Thymus (tissue), 11 donors: Measurements from ENCODE around the gene EEFSEC. TPM values are rescaled to one million over a fixed set of nuclear protein-coding genes. Genes with fewer than 3 reads are reported as not detected.

ENCODE experiments used
- DNase-seq, 9 donors: peaks; one replicate each; pipeline ENCODE4 v3.0.0-alpha.2; 2013; ENCODE audit warnings: low spot score in 9 of 9, low read depth in 6 of 9, missing footprints in 1 of 9
- H3K27ac ChIP-seq, 2 donors: one replicate each; pipeline ENCODE4 v1.5.1; 2013; ENCODE audit warnings: control low read depth in 1 of 2, low read depth in 1 of 2, low read length in 1 of 2, mild to moderate bottlenecking in 1 of 2, moderate library complexity in 1 of 2
- H3K27me3 ChIP-seq, 2 donors: one replicate each; pipeline ENCODE4 v1.5.1; 2013; ENCODE audit warnings: low read length in 1 of 2; ENCODE audit not compliant: control insufficient read depth in 2 of 2, insufficient read depth in 1 of 2
- H3K36me3 ChIP-seq, 2 donors: one replicate each; pipeline ENCODE4 v1.5.1; 2013; ENCODE audit warnings: low read length in 1 of 2, mild to moderate bottlenecking in 1 of 2, moderate library complexity in 1 of 2; ENCODE audit not compliant: control insufficient read depth in 2 of 2, insufficient read depth in 2 of 2
- H3K4me1 ChIP-seq, 2 donors: one replicate each; pipeline ENCODE4 v1.5.1; 2013; ENCODE audit warnings: low read length in 2 of 2; ENCODE audit not compliant: control insufficient read depth in 2 of 2, insufficient read depth in 2 of 2
- H3K4me3 ChIP-seq, 2 donors: one replicate each; pipeline ENCODE4 v1.5.1; 2013; ENCODE audit warnings: low read length in 2 of 2, control low read depth in 1 of 2, mild to moderate bottlenecking in 1 of 2
- H3K9me3 ChIP-seq, 2 donors: one replicate each; pipeline ENCODE4 v1.5.1; 2013; ENCODE audit warnings: low read length in 1 of 2, mild to moderate bottlenecking in 1 of 2; ENCODE audit not compliant: control insufficient read depth in 2 of 2, insufficient read depth in 1 of 2
- WGBS: extraction: QIAGEN DNeasy Blood & Tissue Kit; methylation state at CpG from one replicate; pipeline ENCODE4 v1.1.7; 2013; 5-methylcytosine and 5-hydroxymethylcytosine counted together
- polyA plus RNA-seq: library from polyadenylated mRNA; stranded (reverse); fragments of 200-250 nt; gene quantifications from one replicate; pipeline ENCODE4 v1.2.3, GENCODE V29; 2013
- total RNA-seq: library from RNA; stranded (reverse); fragments of 120-200 nt; gene quantifications from one replicate; pipeline ENCODE4 v1.2.4, GENCODE V29; 2013
- donor health status: healthy.

The EEFSEC gene
- total and polyA plus RNA-seq, 2 donors = 6.5 to 13.1 TPM

- H3K27me3 ChIP-seq = no peaks in the 10 kb centered on the region
- H3K9me3 ChIP-seq = no peaks in the 10 kb centered on the region
- no peak overlapping the region for H3K27ac ChIP-seq
- no peak for DNase-seq
- 99% methylated on average over 9 of the region's 9 CpGs for WGBS
- H3K4me1 ChIP-seq = no peaks in the 10 kb centered on the region
- peaks cover 0 to 4% of the 10 kb centered on the region in 2 donors for H3K36me3 ChIP-seq
- no peak overlapping the region for H3K4me3 ChIP-seq
These were observed 235.7 kb downstream of the EEFSEC start for GRCh38 chr3:128388932-128389331.

- peaks cover 0 to 4% of the 10 kb centered on the region in 2 donors for H3K36me3 ChIP-seq
- H3K4me3 ChIP-seq = no peak overlapping the region
- 96% methylated on average over 9 of the region's 9 CpGs for WGBS
- H3K27ac ChIP-seq = no peak overlapping the region
- DNase-seq = no peak
- H3K9me3 ChIP-seq = no peaks in the 10 kb centered on the region
- no peaks in the 10 kb centered on the region for H3K27me3 ChIP-seq
- peaks cover 0 to 2% of the 10 kb centered on the region in 2 donors for H3K4me1 ChIP-seq
These were observed 237.6 kb downstream of the EEFSEC start for GRCh38 chr3:128390867-128391266.

- peaks cover 0 to 2% of the 10 kb centered on the region in 2 donors for H3K4me1 ChIP-seq
- no peak for DNase-seq
- H3K36me3 ChIP-seq = no peaks in the 10 kb centered on the region
- 97% methylated on average over 7 of the region's 7 CpGs for WGBS
- H3K27me3 ChIP-seq = no peaks in the 10 kb centered on the region
- H3K27ac ChIP-seq = no peak overlapping the region
- no peaks in the 10 kb centered on the region for H3K9me3 ChIP-seq
- H3K4me3 ChIP-seq = no peak overlapping the region
These were observed 238.7 kb downstream of the EEFSEC start for GRCh38 chr3:128392021-128392420.

- Histone ChIP-seq H3K27me3 (no peaks in the 10 kb centered on the region), H3K4me3 (no peak overlapping the region), H3K4me1 (peaks cover 0 to 2% of the 10 kb centered on the region in 2 donors), H3K36me3 (no peaks in the 10 kb centered on the region), H3K9me3 (no peaks in the 10 kb centered on the region), H3K27ac (no peak overlapping the region)
- no peak for DNase-seq
- 98% methylated on average over 7 of the region's 7 CpGs for whole genome bisulfite sequencing
These were observed 239.7 kb downstream of the EEFSEC start for GRCh38 chr3:128392818-128393544.

GRCh38 chr3:128394033-128394432 is 240.8 kb downstream of the EEFSEC start:
- 97% methylated on average over 9 of the region's 9 CpGs for whole genome bisulfite sequencing
- Histone ChIP-seq H3K27me3 (no peaks in the 10 kb centered on the region), H3K4me3 (no peak overlapping the region), H3K9me3 (no peaks in the 10 kb centered on the region), H3K27ac (no peak overlapping the region), H3K36me3 (no peaks in the 10 kb centered on the region), H3K4me1 (peaks cover 0 to 2% of the 10 kb centered on the region in 2 donors)
- no peak for DNase-seq

GRCh38 chr3:128395046-128395445 is 241.8 kb downstream of the EEFSEC start:
- no peaks in the 10 kb centered on the region for H3K36me3 ChIP-seq
- H3K27me3 ChIP-seq = no peaks in the 10 kb centered on the region
- no peaks in the 10 kb centered on the region for H3K9me3 ChIP-seq
- no peak overlapping the region for H3K4me3 ChIP-seq
- WGBS = over 99% methylated on average over 6 of the region's 6 CpGs
- no peak overlapping the region for H3K27ac ChIP-seq
- DNase-seq = no peak
- peaks cover 0 to 2% of the 10 kb centered on the region in 2 donors for H3K4me1 ChIP-seq

- Histone ChIP-seq H3K27ac (no peak overlapping the region), H3K4me1 (peaks cover 0 to 2% of the 10 kb centered on the region in 2 donors), H3K36me3 (no peaks in the 10 kb centered on the region), H3K27me3 (no peaks in the 10 kb centered on the region), H3K4me3 (no peak overlapping the region), H3K9me3 (no peaks in the 10 kb centered on the region)
- WGBS = 95% methylated on average over 9 of the region's 9 CpGs
- DNase-seq = no peak
These were observed 242.3 kb downstream of the EEFSEC start for GRCh38 chr3:128395500-128396162.

GRCh38 chr3:128397484-128397883 is 244.2 kb downstream of the EEFSEC start:
- H3K4me1 ChIP-seq = peaks cover 0 to 2% of the 10 kb centered on the region in 2 donors
- no peaks in the 10 kb centered on the region for H3K9me3 ChIP-seq
- no peak for DNase-seq
- WGBS = 97% methylated on average over 5 of the region's 5 CpGs
- H3K27me3 ChIP-seq = no peaks in the 10 kb centered on the region
- no peak overlapping the region for H3K27ac ChIP-seq
- no peak overlapping the region for H3K4me3 ChIP-seq
- no peaks in the 10 kb centered on the region for H3K36me3 ChIP-seq

- H3K4me1 ChIP-seq = peaks cover 0 to 6% of the 10 kb centered on the region in 2 donors
- DNase-seq = no peak
- H3K36me3 ChIP-seq = no peaks in the 10 kb centered on the region
- no peak overlapping the region for H3K27ac ChIP-seq
- H3K4me3 ChIP-seq = no peak overlapping the region
- WGBS = 98% methylated on average over 8 of the region's 8 CpGs
- no peaks in the 10 kb centered on the region for H3K9me3 ChIP-seq
- no peaks in the 10 kb centered on the region for H3K27me3 ChIP-seq
These were observed 245.3 kb downstream of the EEFSEC start for GRCh38 chr3:128398586-128398985.
